GM23338 (cell line): ENCODE data around the gene GPATCH8. TPM values are rescaled to one million over a fixed set of nuclear protein-coding genes. Genes with fewer than 3 reads are reported as not detected.

Experiments used
- ATAC-seq: fragments of 200-7000 bp; cut with Tn5 transposase; 3 replicates; pipeline ENCODE4 v1.9.1; 2020
- DNase-seq: peaks from one replicate; pipeline ENCODE4 v3.0.0-alpha.2; 2015; ENCODE audit warnings: low spot score
- H2AFZ ChIP-seq: fragments of 200-600 bp; sonication (generic); 2 replicates; pipeline ENCODE4 v1.8.0; 2016; ENCODE audit warnings: antibody characterized with exemption, mild to moderate bottlenecking, moderate library complexity
- H3F3A ChIP-seq: fragments of 200-600 bp; sonication (generic); replicated peaks from 2 replicates; pipeline ENCODE4 v1.8.0; 2017; ENCODE audit warnings: antibody characterized with exemption, mixed run types, low read depth
- H3K27ac ChIP-seq: fragments of 200-600 bp; sonication (generic); 2 replicates; pipeline ENCODE4 v1.6.1; 2016; ENCODE audit warnings: low read depth
- H3K27me3 ChIP-seq: fragments of 200-600 bp; sonication (generic); 2 replicates; pipeline ENCODE4 v1.8.0; 2016; ENCODE audit warnings: mild to moderate bottlenecking, mixed run types, moderate library complexity; ENCODE audit not compliant: insufficient read depth
- H3K36me3 ChIP-seq: fragments of 200-600 bp; sonication (generic); 2 replicates; pipeline ENCODE4 v1.8.0; 2016; ENCODE audit warnings: mild to moderate bottlenecking; ENCODE audit not compliant: insufficient read depth
- H3K4me1 ChIP-seq: fragments of 200-600 bp; sonication (generic); 2 replicates; pipeline ENCODE4 v1.8.0; 2016; ENCODE audit warnings: mild to moderate bottlenecking, moderate library complexity; ENCODE audit not compliant: insufficient read depth
- H3K4me2 ChIP-seq: fragments of 200-600 bp; sonication (generic); 2 replicates; pipeline ENCODE4 v1.7.1; 2017; ENCODE audit warnings: mixed run types
- H3K4me3 ChIP-seq: fragments of 200-600 bp; sonication (generic); 2 replicates; pipeline ENCODE4 v1.6.1; 2016; ENCODE audit warnings: mixed run types
- H3K79me2 ChIP-seq: fragments of 200-600 bp; sonication (generic); replicated peaks from 2 replicates; pipeline ENCODE4 v1.8.0; 2017; ENCODE audit warnings: mild to moderate bottlenecking; ENCODE audit not compliant: insufficient read depth
- H3K9me2 ChIP-seq: fragments of 200-600 bp; sonication (generic); 2 replicates; pipeline ENCODE4 v1.8.0; 2017; ENCODE audit not compliant: insufficient read depth
- H4K20me1 ChIP-seq: fragments of 200-600 bp; sonication (generic); replicated peaks from 2 replicates; pipeline ENCODE4 v1.8.0; 2017; ENCODE audit warnings: mild to moderate bottlenecking; ENCODE audit not compliant: insufficient read depth
- H3K27ac Mint-ChIP-seq: 2 replicates; pipeline ENCODE4 v1.8.0; 2020; ENCODE audit warnings: inconsistent platforms, mild to moderate bottlenecking, moderate library complexity, mixed read lengths
- H3K27me3 Mint-ChIP-seq: 3 replicates; pipeline ENCODE4 v1.8.0; 2022; ENCODE audit warnings: low read depth, mild to moderate bottlenecking, moderate library complexity, mixed read lengths, inconsistent platforms; ENCODE audit not compliant: insufficient read depth, poor library complexity
- H3K36me3 Mint-ChIP-seq: 3 replicates; pipeline ENCODE4 v1.8.0; 2021; ENCODE audit warnings: low read depth, mild to moderate bottlenecking, inconsistent platforms, moderate library complexity, mixed read lengths
- H3K4me1 Mint-ChIP-seq: 3 replicates; pipeline ENCODE4 v1.8.0; 2020; ENCODE audit warnings: mild to moderate bottlenecking, inconsistent platforms, mixed read lengths
- H3K4me3 Mint-ChIP-seq: 3 replicates; pipeline ENCODE4 v1.8.0; 2021; ENCODE audit warnings: moderate library complexity, mild to moderate bottlenecking, inconsistent platforms, mixed read lengths
- H3K9me3 Mint-ChIP-seq: 3 replicates; pipeline ENCODE4 v1.8.0; 2020; ENCODE audit warnings: moderate library complexity, mild to moderate bottlenecking, inconsistent platforms, mixed read lengths
- CREB1 ChIP-seq: fragments of 250-450 bp; sonication (Bioruptor Pico); IDR thresholded peaks from 2 replicates; pipeline ENCODE4 v1.5.0; 2020; ENCODE audit warnings: low read depth, mild to moderate bottlenecking, moderate library complexity
- CTCF ChIP-seq, 2 experiments: fragments of 200-600 bp in 1 of 2; sonication (generic) in 1 of 2; conservative IDR thresholded peaks; 2 replicates each; pipeline versions ENCODE4 v1.5.1 to v1.6.1; 2016 to 2017; ENCODE audit warnings: antibody characterized with exemption in 2 of 2, low read depth in 2 of 2, mild to moderate bottlenecking in 2 of 2, moderate library complexity in 1 of 2
- ETS1 ChIP-seq: IDR thresholded peaks from 2 replicates; pipeline ENCODE4 v1.6.1; 2016; ENCODE audit warnings: antibody characterized with exemption
- EZH2 ChIP-seq: fragments of 200-600 bp; sonication (generic); IDR thresholded peaks from one replicate; pipeline ENCODE4 v1.8.0; 2017; ENCODE audit warnings: antibody characterized with exemption, mild to moderate bottlenecking, low read depth; ENCODE audit not compliant: unreplicated experiment
- EZH2phosphoT487 ChIP-seq: fragments of 200-600 bp; sonication (generic); IDR thresholded peaks from one replicate; pipeline ENCODE4 v1.8.1; 2018; ENCODE audit warnings: antibody characterized with exemption; ENCODE audit not compliant: unreplicated experiment
- JUNB ChIP-seq: IDR thresholded peaks from one replicate; pipeline ENCODE4 v1.6.1; 2016; ENCODE audit warnings: antibody characterized with exemption; ENCODE audit not compliant: unreplicated experiment
- NANOG ChIP-seq: IDR thresholded peaks from 2 replicates; pipeline ENCODE4 v1.6.1; 2016; ENCODE audit warnings: antibody characterized with exemption, borderline replicate concordance
- POLR2AphosphoS5 ChIP-seq: IDR thresholded peaks from 2 replicates; pipeline ENCODE4 v1.6.1; 2016; ENCODE audit warnings: antibody characterized with exemption, low read depth
- REST ChIP-seq: IDR thresholded peaks from one replicate; pipeline ENCODE4 v1.6.1; 2018; ENCODE audit warnings: antibody characterized with exemption; ENCODE audit not compliant: unreplicated experiment
- STAT1 ChIP-seq: IDR thresholded peaks from one replicate; pipeline ENCODE4 v1.6.1; 2016; ENCODE audit warnings: antibody characterized with exemption; ENCODE audit not compliant: unreplicated experiment
- ZNF114 ChIP-seq: fragments of 250-450 bp; sonication (Bioruptor Pico); IDR thresholded peaks from 2 replicates; pipeline ENCODE4 v1.5.0; 2020; ENCODE audit warnings: mild to moderate bottlenecking, moderate library complexity
- ZNF331 ChIP-seq: fragments of 250-450 bp; sonication (Bioruptor Pico); IDR thresholded peaks from 2 replicates; pipeline ENCODE4 v1.5.0; 2020; ENCODE audit warnings: low read depth, mild to moderate bottlenecking, moderate library complexity
- ZNF462 ChIP-seq: fragments of 250-450 bp; sonication (Bioruptor Pico); IDR thresholded peaks from 2 replicates; pipeline ENCODE4 v1.5.0; 2020; ENCODE audit warnings: mild to moderate bottlenecking, moderate library complexity
- polyA plus RNA-seq: library from polyadenylated mRNA; unstranded; fragments of >200 nt; fragmentation: Nextera tagmentation; extraction: Ambion mirVana; gene quantifications from 2 replicates; pipeline ENCODE4 v1.2.1, GENCODE V29; 2016
- total RNA-seq: library from RNA; depleted of rRNA; stranded (reverse); fragments of >200 nt; shearing (Covaris generic); gene quantifications from 2 replicates; pipeline ENCODE4 v1.2.3, GENCODE V29; 2014

Gene GPATCH8
- total and polyA plus RNA-seq, 2 experiments from 2014 or later: 44.4 to 76.5 TPM

DNA sequence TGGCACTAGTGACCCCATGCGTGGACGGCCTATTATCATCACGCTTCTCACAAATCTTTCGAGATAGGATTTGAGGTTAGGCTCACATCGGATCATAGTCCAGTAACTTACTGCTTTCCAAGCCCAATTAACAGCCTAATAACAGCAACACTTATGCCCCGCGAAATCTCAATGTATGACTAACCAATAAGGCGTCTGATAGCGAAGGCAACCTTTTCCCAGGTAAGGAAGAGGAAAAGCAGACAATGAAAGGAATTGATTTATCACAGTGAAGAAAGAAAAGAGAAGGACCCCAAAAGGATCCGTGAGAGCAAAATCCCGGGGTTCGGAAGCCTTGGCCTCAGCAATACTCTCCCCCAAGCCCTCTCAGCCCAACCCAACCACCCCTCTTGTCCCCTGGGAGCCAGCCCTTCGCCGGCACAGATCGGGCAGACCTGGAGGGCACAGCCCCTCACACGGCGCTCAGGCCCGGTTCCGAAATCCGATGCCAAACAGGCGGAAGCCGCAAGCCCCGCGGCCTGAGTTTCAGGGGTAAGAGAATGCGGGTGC lies 534 bp downstream of the GPATCH8 start:
- Histone ChIP-seq H4K20me1 (peaks cover 27% of the 10 kb centered on the region), H2AFZ (peak overlapping the region; percentile 79), H3K36me3 (no peaks in the 10 kb centered on the region)

More for the DNA sequence above, 534 bp downstream of the GPATCH8 start:
- ATAC-seq (peak; percentile 56), DNase-seq (peak; percentile 57)
- peak overlapping the region; percentile 99 for H3K27ac Mint-ChIP-seq
- no peaks in the 10 kb centered on the region for H3K9me3 Mint-ChIP-seq
- H3K4me2 ChIP-seq: peak overlapping the region; percentile 89
- H3K4me1 ChIP-seq: peaks cover 5% of the 10 kb centered on the region; the same call in 1 of the 2 replicates
- peaks cover 12% of the 10 kb centered on the region for H3K27me3 Mint-ChIP-seq
- 0 out of 2 replicates have a peak, but pooled peaks cover 4% of the 10 kb centered on the region for H3F3A ChIP-seq
- H3K4me1 Mint-ChIP-seq: peaks cover 11% of the 10 kb centered on the region; the same call in 2 of the 3 replicates
- H3K36me3 Mint-ChIP-seq: no peaks in the 10 kb centered on the region; the same call in 2 of the 3 replicates
- peak overlapping the region; percentile 89 for H3K4me3 ChIP-seq
- peak overlapping the region; percentile 89 for H3K4me3 Mint-ChIP-seq
- peaks cover 53% of the 10 kb centered on the region for H3K79me2 ChIP-seq
- H3K27me3 ChIP-seq: no peaks in the 10 kb centered on the region
- H3K27ac ChIP-seq: peak overlapping the region; percentile 98
- TF ChIP-seq EZH2 (no peak), REST (no peak), NANOG (no peak), ZNF331 (no peak), CTCF (conservative IDR thresholded peaks at IDR 0.05; ENCODE audit: low read depth in 2 of 2) (no peak), CREB1 (CRISPR knock-in tag) (no peak), ZNF114 (no peak), JUNB (no peak), ZNF462 (CRISPR knock-in tag) (no peak), POLR2AphosphoS5 (no peak), ETS1 (no peak), STAT1 (no peak), EZH2phosphoT487 (no peak)
- no peaks in the 10 kb centered on the region for H3K9me2 ChIP-seq
